GM12873 (cell line): Measurements from ENCODE around the gene GSTA3.

Source experiments
- TF ChIP-seq, protein P1 (sequence below): IDR thresholded peaks from 2 replicates; pipeline ENCODE4 v1.5.1; 2012; ENCODE audit warnings: low read depth, mild to moderate bottlenecking, moderate library complexity, low read length, control low read depth; ENCODE audit not compliant: insufficient read depth; ENCODE audit errors: missing control alignments

GSTA3 gene

DNA sequence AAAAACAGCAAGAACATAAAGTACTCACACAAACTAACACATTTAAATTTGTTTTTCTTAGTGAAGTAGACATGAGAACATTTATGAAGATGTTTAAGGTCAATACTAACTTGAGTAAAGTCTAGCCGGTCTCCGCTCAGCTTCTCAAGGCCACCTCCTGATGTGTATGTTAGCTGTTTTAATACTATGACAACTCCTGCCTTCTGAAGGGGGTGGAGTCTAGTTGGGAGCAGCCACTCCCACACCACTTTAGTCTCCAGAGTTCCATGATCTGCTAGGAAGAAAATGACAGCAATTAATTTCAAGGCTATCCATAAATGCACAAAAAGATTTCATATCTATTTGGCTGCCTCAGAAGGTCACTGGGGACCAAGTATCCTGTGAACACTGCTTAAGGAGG is at the start of gene GSTA3:
Gene GSTA3, minus strand, starts transcription at position 168 of the 400 bp plus-strand sequence. CDS start 3,864 bp downstream, outside the sequence.
- TF ChIP-seq, protein P1, sequence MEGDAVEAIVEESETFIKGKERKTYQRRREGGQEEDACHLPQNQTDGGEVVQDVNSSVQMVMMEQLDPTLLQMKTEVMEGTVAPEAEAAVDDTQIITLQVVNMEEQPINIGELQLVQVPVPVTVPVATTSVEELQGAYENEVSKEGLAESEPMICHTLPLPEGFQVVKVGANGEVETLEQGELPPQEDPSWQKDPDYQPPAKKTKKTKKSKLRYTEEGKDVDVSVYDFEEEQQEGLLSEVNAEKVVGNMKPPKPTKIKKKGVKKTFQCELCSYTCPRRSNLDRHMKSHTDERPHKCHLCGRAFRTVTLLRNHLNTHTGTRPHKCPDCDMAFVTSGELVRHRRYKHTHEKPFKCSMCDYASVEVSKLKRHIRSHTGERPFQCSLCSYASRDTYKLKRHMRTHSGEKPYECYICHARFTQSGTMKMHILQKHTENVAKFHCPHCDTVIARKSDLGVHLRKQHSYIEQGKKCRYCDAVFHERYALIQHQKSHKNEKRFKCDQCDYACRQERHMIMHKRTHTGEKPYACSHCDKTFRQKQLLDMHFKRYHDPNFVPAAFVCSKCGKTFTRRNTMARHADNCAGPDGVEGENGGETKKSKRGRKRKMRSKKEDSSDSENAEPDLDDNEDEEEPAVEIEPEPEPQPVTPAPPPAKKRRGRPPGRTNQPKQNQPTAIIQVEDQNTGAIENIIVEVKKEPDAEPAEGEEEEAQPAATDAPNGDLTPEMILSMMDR = no peak

DNA sequence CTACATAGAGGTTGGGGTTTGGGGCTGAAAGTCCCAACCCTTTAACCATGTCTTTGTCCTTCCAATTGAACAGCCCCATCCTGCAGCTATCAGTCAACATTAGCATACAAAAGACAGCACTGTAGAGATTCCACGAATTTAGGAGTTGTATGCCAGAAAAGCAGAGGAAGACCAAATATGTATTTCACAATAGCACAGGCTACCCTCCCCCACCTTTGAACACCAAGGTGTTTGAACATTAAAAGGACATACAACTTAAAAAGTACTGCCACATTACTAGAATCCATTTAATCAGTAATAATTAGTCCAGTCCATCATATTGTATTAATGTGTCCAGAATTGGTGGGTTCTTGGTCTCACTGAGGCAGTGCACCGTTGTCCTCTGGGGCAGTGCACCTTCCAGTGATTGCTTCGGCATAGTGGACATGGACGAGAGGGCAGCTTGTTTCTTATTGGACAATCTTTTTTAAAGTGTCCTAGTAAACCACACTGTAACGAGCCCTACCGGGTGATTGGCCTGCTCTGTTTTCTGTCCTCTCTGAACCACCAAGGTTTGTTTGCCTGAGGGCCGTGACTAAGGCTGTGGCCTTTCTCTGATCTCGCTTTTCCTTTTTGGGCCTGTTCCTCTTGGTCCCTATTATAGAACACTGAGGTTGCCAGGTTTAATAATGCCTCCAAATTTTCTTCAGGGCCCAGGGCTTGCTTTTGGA is 49.2 kb upstream of the GSTA3 start:
- TF ChIP-seq, protein P1 = no peak

DNA sequence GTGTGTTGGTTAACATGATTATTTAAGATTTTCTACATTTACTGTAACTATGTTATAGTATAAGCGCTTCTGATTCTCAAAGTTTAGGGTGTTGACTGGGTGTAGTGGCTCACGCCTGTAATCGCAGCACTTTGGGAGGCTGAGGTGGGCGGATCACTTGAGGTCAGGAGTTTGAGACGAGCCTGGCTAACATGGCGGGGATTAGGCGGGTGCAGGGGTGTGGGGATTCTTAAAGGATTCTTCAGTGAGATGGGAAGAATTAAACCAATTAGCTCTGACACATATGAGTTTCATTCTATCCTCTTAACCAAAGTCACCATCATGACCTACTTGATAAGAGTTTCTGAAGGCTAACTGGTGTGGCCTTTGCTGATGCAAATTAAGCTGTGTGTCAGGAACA is 46.4 kb upstream of the GSTA3 start:
- TF ChIP-seq, protein P1 = no peak

DNA sequence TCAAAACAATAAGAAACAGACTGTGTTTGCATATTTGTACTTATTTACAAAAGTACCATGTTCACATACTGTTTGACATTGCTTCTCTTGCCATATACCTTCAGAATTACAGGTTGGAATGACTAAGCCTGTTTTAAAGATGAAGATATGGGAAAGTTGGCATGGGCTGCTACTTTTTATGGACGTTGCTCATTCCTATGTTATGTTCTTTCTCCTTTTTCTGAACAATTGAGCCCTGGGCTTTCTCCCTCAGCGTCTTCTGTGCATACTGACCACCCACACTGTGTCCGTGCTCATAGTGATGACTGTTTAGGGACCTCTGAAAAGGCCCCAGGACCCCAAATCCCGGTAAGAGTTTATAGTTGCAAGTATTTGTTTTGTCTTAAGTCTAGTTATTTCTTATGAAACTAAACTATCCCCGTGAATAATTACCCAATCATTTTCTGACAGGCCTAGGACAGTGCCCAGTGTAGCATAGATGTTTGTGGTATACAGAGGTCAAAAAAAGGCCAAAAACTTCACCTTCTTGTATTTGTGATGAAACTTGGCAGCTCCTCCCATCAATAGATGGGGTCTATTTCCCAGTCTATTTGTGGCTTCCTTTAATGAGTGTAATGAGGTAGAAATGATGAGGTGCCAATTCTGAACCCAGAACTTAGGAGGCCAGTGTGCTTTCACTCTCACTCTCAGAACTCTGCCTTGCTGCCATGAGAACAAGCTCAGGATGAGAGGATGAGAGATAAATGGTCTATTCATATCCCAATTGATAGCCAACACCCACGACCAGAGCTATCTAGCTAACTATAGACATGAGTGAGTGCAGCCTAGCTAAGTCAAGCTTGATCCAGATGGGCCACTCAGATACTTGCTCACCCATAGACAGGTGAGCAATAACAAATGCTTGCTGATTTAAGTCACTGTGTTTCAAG is 44.7 kb upstream of the GSTA3 start:
- TF ChIP-seq, protein P1 = no peak

DNA sequence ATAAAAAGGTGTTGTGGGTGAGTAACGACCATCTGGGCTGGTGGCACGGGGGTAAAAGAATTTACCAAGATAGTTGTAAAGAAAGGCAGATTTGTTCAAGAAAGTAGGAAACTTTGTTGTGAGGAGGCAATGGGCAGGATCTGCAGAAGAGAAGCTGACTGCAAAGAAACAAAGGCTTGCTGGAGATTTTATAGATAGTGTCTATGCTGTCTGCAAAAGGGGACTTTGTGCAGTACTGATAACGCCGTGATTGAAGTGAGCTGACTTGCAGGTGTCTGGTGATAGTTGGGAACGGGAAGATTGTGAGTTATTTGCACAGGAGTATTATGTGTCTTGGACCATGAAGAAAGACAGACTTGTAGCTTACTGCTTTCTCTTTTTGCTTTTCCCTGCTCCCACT is 36.8 kb upstream of the GSTA3 start:
- TF ChIP-seq, protein P1 = no peak

DNA sequence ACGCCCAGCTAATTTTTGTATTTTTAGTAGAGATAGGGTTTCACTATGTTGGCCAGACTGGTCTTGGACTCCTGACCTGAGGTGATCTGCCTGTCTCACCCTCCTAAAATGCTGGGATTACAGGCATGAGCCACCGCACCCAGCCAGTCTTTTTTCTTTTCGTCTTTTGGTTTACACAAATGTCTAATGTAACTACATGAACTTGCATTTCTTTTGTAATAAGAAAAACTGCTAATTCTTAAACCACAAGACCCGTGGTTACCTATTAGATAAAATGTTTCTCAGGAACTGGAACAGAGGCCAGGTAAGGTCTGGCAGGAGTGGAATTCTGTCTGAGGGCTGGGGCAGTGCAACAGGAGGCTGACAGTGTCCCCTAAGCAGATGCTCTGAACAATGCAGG is 32.7 kb upstream of the GSTA3 start:
- TF ChIP-seq, protein P1 = no peak

DNA sequence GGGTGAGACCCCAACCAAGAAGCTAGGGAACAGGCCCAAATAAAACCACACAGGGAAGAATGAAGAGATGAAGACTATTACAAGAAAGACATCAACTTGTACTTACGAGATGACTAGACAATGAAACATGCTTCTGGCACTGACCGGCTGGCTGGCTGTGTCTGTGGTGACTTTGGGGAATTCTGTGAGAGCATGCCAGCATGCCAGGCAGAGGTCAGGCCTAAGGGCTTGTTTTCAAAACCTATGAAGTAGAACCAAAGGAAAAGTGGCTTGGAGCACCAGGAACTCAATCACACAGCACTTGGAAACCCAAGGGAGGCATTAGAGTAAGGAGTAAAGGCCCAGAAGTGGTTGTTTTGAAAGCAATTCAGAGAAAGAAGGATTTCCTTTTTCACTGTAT is 28.4 kb upstream of the GSTA3 start:
- TF ChIP-seq, protein P1 = no peak
